Upper lobe of left lung (tissue), 4 donors: Measurements from ENCODE around the gene DOCK1.

Source experiments
- CTCF ChIP-seq, 6 experiments: fragments of 450-650 bp in 4 of 6; fragments of 200-600 bp in 2 of 6; sonication (generic) in 2 of 6; IDR thresholded peaks; one replicate each; pipeline ENCODE4 v1.5.1; 2016 to 2019; ENCODE audit warnings: antibody characterized with exemption in 6 of 6
- POLR2A ChIP-seq, 4 donors: fragments of 450-650 bp; IDR thresholded peaks; one replicate each; pipeline ENCODE4 v1.5.1; 2016 to 2017; ENCODE audit warnings: antibody characterized with exemption in 4 of 4, mild to moderate bottlenecking in 2 of 4

GRCh38 chr10:127080317-127080716 is 175.1 kb downstream of the DOCK1 start:
- TF ChIP-seq CTCF (IDR thresholded peaks at IDR 0.05) (no peak), POLR2A (IDR thresholded peaks at IDR 0.05) (no peak)
